DND-41 (cell line): Measurements from ENCODE around the gene NPHS1.

Experiments used
- CTCF ChIP-seq: IDR thresholded peaks from 2 replicates; pipeline ENCODE4 v1.5.1; 2012; ENCODE audit warnings: borderline replicate concordance, low read length, moderate library complexity, mild to moderate bottlenecking; ENCODE audit not compliant: poor library complexity, severe bottlenecking; ENCODE audit errors: extremely low read depth
- EZH2 ChIP-seq: IDR thresholded peaks from 3 replicates; pipeline ENCODE4 v1.6.1; 2012; ENCODE audit warnings: borderline replicate concordance, low read depth, mild to moderate bottlenecking, moderate library complexity, low read length, inconsistent platforms; ENCODE audit not compliant: severe bottlenecking

- TF ChIP-seq CTCF, result no peak
- no peak for TF ChIP-seq EZH2
Measured at GRCh38 chr19:35862528-35862927, 10.2 kb upstream of the NPHS1 start.
